ENCODE results near the gene ATP11A.

- TF ChIP-seq, protein P1, sequence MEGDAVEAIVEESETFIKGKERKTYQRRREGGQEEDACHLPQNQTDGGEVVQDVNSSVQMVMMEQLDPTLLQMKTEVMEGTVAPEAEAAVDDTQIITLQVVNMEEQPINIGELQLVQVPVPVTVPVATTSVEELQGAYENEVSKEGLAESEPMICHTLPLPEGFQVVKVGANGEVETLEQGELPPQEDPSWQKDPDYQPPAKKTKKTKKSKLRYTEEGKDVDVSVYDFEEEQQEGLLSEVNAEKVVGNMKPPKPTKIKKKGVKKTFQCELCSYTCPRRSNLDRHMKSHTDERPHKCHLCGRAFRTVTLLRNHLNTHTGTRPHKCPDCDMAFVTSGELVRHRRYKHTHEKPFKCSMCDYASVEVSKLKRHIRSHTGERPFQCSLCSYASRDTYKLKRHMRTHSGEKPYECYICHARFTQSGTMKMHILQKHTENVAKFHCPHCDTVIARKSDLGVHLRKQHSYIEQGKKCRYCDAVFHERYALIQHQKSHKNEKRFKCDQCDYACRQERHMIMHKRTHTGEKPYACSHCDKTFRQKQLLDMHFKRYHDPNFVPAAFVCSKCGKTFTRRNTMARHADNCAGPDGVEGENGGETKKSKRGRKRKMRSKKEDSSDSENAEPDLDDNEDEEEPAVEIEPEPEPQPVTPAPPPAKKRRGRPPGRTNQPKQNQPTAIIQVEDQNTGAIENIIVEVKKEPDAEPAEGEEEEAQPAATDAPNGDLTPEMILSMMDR (conservative IDR thresholded peaks at IDR 0.05; ENCODE audit: low read depth, low read length) = no peak
- TF ChIP-seq EZH2 (IDR thresholded peaks at IDR 0.05; ENCODE audit: borderline replicate concordance, low read depth, low read length, poor library complexity, severe bottlenecking) = no peak
Measured at GRCh38 chr13:112832811-112833210, 143.0 kb downstream of the ATP11A start.
